Activated naive CD4-positive, alpha-beta T cell treated with anti-CD3 and anti-CD28 coated beads, Interleukin-2, amount 50 U/mL, for 72 hours (primary cell): ENCODE results near the gene THADA. TPM values are rescaled to one million over a fixed set of nuclear protein-coding genes. Genes with fewer than 3 reads are reported as not detected.
"Not testable (repeated sequence)": the region's sequence is repeated elsewhere in the genome, so short reads cannot be mapped to it uniquely, and the experiment has no call there.

ENCODE experiments used
- ATAC-seq, 2 donors: fragments of 150-1000 bp; cut with Tn5 transposase; 2 replicates each; pipeline ENCODE4 v1.10.0; 2021; ENCODE audit warnings: mild to moderate bottlenecking in 2 of 2, moderate library complexity in 2 of 2
- DNase-seq, 2 donors: peaks; one replicate each; pipeline ENCODE4 v3.0.0; 2021 to 2022; ENCODE audit warnings: low spot score in 2 of 2
- H3K27ac Mint-ChIP-seq, 2 donors: one replicate each; pipeline ENCODE4 v1.8.0; 2022; ENCODE audit warnings: mild to moderate bottlenecking in 2 of 2, mixed read lengths in 2 of 2
- H3K36me3 Mint-ChIP-seq, 2 donors: one replicate each; pipeline ENCODE4 v1.8.0; 2022; ENCODE audit warnings: mixed read lengths in 2 of 2
- H3K9me3 Mint-ChIP-seq, 2 donors: one replicate each; pipeline ENCODE4 v1.8.0; 2022; ENCODE audit warnings: mixed read lengths in 2 of 2
- total RNA-seq, 2 donors: library from RNA; stranded (reverse); gene quantifications; one replicate each; pipeline ENCODE4 v1.2.3, GENCODE V29; 2022

THADA gene
- total RNA-seq, 2 donors from 2014 or later, result 19.3 to 33.5 TPM

GRCh38 chr2:43452318-43452731 lies 143.5 kb downstream of the THADA start:
- H3K36me3 Mint-ChIP-seq, result peaks cover 9 to 26% of the 10 kb centered on the region in 2 donors
- no peaks in the 10 kb centered on the region for H3K9me3 Mint-ChIP-seq
- DNase-seq (no peak), ATAC-seq (no peak)
- no peak overlapping the region for H3K27ac Mint-ChIP-seq

GRCh38 chr2:43450617-43451016 lies 145.2 kb downstream of the THADA start:
- DNase-seq (no peak), ATAC-seq (no peak)
- H3K27ac Mint-ChIP-seq, result no peak overlapping the region
- no peaks in the 10 kb centered on the region for H3K9me3 Mint-ChIP-seq
- peaks cover 9 to 36% of the 10 kb centered on the region in 2 donors for H3K36me3 Mint-ChIP-seq

GRCh38 chr2:43448822-43449110 lies 147.1 kb downstream of the THADA start:
- DNase-seq (no peak), ATAC-seq (no peak)
- peaks cover 9 to 40% of the 10 kb centered on the region in 2 donors for H3K36me3 Mint-ChIP-seq
- H3K27ac Mint-ChIP-seq, result no peak overlapping the region
- H3K9me3 Mint-ChIP-seq, result no peaks in the 10 kb centered on the region

GRCh38 chr2:43448011-43448821 lies 147.6 kb downstream of the THADA start:
- no peak for ATAC-seq
- H3K27ac Mint-ChIP-seq, result no peak overlapping the region
- peaks cover 9 to 40% of the 10 kb centered on the region in 2 donors for H3K36me3 Mint-ChIP-seq
- DNase-seq, result no peak
- no peaks in the 10 kb centered on the region for H3K9me3 Mint-ChIP-seq

- not testable (repeated sequence) for H3K9me3 Mint-ChIP-seq, H3K27ac Mint-ChIP-seq, ATAC-seq, DNase-seq
- peaks cover 10 to 34% of the 10 kb centered on the region in 2 donors for H3K36me3 Mint-ChIP-seq
Observed at GRCh38 chr2:43446755-43447154, 149.1 kb downstream of the THADA start.

- ATAC-seq (no peak), DNase-seq (no peak)
- peaks cover 12 to 28% of the 10 kb centered on the region in 2 donors for H3K36me3 Mint-ChIP-seq
- no peak overlapping the region for H3K27ac Mint-ChIP-seq
- H3K9me3 Mint-ChIP-seq, result no peaks in the 10 kb centered on the region
Observed at GRCh38 chr2:43445781-43446180, 150.1 kb downstream of the THADA start.

GRCh38 chr2:43444989-43445645 lies 150.7 kb downstream of the THADA start:
- ATAC-seq, result no peak
- Mint-ChIP-seq H3K27ac (no peak overlapping the region), H3K9me3 (no peaks in the 10 kb centered on the region), H3K36me3 (peaks cover 12 to 28% of the 10 kb centered on the region in 2 donors)
- no peak for DNase-seq

- no peaks in the 10 kb centered on the region for H3K9me3 Mint-ChIP-seq
- H3K27ac Mint-ChIP-seq, result no peak overlapping the region
- DNase-seq (no peak), ATAC-seq (no peak)
- H3K36me3 Mint-ChIP-seq, result peaks cover 12 to 17% of the 10 kb centered on the region in 2 donors
Observed at GRCh38 chr2:43443282-43443681, 152.6 kb downstream of the THADA start.

- Mint-ChIP-seq H3K27ac (no peak overlapping the region), H3K36me3 (peaks cover 5 to 22% of the 10 kb centered on the region in 2 donors), H3K9me3 (no peaks in the 10 kb centered on the region)
- no peak for ATAC-seq
- no peak for DNase-seq
Observed at GRCh38 chr2:43441195-43441594, 154.6 kb downstream of the THADA start.

GRCh38 chr2:43438858-43439655 lies 156.8 kb downstream of the THADA start:
- no peaks in the 10 kb centered on the region for H3K9me3 Mint-ChIP-seq
- DNase-seq (no peak), ATAC-seq (no peak)
- H3K36me3 Mint-ChIP-seq, result peaks cover 0 to 22% of the 10 kb centered on the region in 2 donors
- H3K27ac Mint-ChIP-seq, result no peak overlapping the region

GRCh38 chr2:43438342-43438741 lies 157.5 kb downstream of the THADA start:
- no peak overlapping the region for H3K27ac Mint-ChIP-seq
- ATAC-seq, result no peak
- DNase-seq, result no peak
- no peaks in the 10 kb centered on the region for H3K9me3 Mint-ChIP-seq
- peaks cover 0 to 22% of the 10 kb centered on the region in 2 donors for H3K36me3 Mint-ChIP-seq

GRCh38 chr2:43437363-43437762 lies 158.5 kb downstream of the THADA start:
- peaks cover 4 to 18% of the 10 kb centered on the region in 2 donors for H3K36me3 Mint-ChIP-seq
- no peak overlapping the region for H3K27ac Mint-ChIP-seq
- H3K9me3 Mint-ChIP-seq, result no peaks in the 10 kb centered on the region
- ATAC-seq, result no peak
- DNase-seq, result no peak

- no peak for ATAC-seq
- DNase-seq, result no peak
- Mint-ChIP-seq H3K27ac (no peak overlapping the region), H3K36me3 (peaks cover 4 to 10% of the 10 kb centered on the region in 2 donors), H3K9me3 (no peaks in the 10 kb centered on the region)
Observed at GRCh38 chr2:43436431-43436830, 159.4 kb downstream of the THADA start.

GRCh38 chr2:43435746-43436145 lies 160.1 kb downstream of the THADA start:
- no peak for DNase-seq
- ATAC-seq, result no peak
- no peaks in the 10 kb centered on the region for H3K9me3 Mint-ChIP-seq
- no peak overlapping the region for H3K27ac Mint-ChIP-seq
- peaks cover 4 to 10% of the 10 kb centered on the region in 2 donors for H3K36me3 Mint-ChIP-seq

- Mint-ChIP-seq H3K9me3 (no peaks in the 10 kb centered on the region), H3K36me3 (peaks cover 0 to 7% of the 10 kb centered on the region in 2 donors), H3K27ac (no peak overlapping the region)
- no peak for ATAC-seq
- DNase-seq, result no peak
Observed at GRCh38 chr2:43430489-43430888, 165.3 kb downstream of the THADA start.

- no peaks in the 10 kb centered on the region for H3K9me3 Mint-ChIP-seq
Observed at GRCh38 chr2:43429369-43429768, 166.5 kb downstream of the THADA start.

GRCh38 chr2:43427032-43427424 lies 168.8 kb downstream of the THADA start:
- Mint-ChIP-seq H3K9me3 (no peaks in the 10 kb centered on the region), H3K27ac (peak overlapping the region; percentile 70 to 75), H3K36me3 (peaks cover 0 to 11% of the 10 kb centered on the region in 2 donors)
- DNase-seq (no peak), ATAC-seq (no peak)

More at GRCh38 chr2:43429369-43429768, 166.5 kb downstream of the THADA start:
- Mint-ChIP-seq H3K27ac (no peak overlapping the region), H3K36me3 (peaks cover 0 to 11% of the 10 kb centered on the region in 2 donors)
- DNase-seq, result no peak
- no peak for ATAC-seq
